Osteocyte (in vitro differentiated cells): ENCODE measurements around the gene GNA12. TPM values are rescaled to one million over a fixed set of nuclear protein-coding genes. Genes with fewer than 3 reads are reported as not detected.
A peak's percentile ranks its signal among the peaks of the same experiment; 100 is the strongest.
"Not testable (repeated sequence)": the region's sequence is repeated elsewhere in the genome, so short reads cannot be mapped to it uniquely, and the experiment has no call there.

Experiments used
- DNase-seq: peaks from one replicate; pipeline ENCODE4 v3.0.0; 2021; ENCODE audit warnings: mixed read lengths; ENCODE audit not compliant: unreplicated experiment; ENCODE audit errors: extremely low spot score
- H3K27ac Mint-ChIP-seq: one replicate; pipeline ENCODE4 v1.8.0; 2021; ENCODE audit warnings: mild to moderate bottlenecking, mixed read lengths; ENCODE audit not compliant: unreplicated experiment
- H3K27me3 Mint-ChIP-seq: one replicate; pipeline ENCODE4 v1.8.0; 2021; ENCODE audit warnings: mixed read lengths; ENCODE audit not compliant: unreplicated experiment
- H3K36me3 Mint-ChIP-seq: one replicate; pipeline ENCODE4 v1.8.0; 2021; ENCODE audit warnings: mixed read lengths; ENCODE audit not compliant: unreplicated experiment
- H3K4me1 Mint-ChIP-seq: one replicate; pipeline ENCODE4 v1.8.0; 2021; ENCODE audit warnings: mixed read lengths; ENCODE audit not compliant: unreplicated experiment
- H3K4me3 Mint-ChIP-seq: one replicate; pipeline ENCODE4 v1.8.0; 2021; ENCODE audit warnings: mild to moderate bottlenecking, moderate library complexity, mixed read lengths; ENCODE audit not compliant: unreplicated experiment
- H3K9me3 Mint-ChIP-seq: one replicate; pipeline ENCODE4 v1.8.0; 2021; ENCODE audit warnings: mixed read lengths; ENCODE audit not compliant: unreplicated experiment
- total RNA-seq: library from RNA; stranded (reverse); gene quantifications from 2 replicates; pipeline ENCODE4 v1.2.1, GENCODE V29; 2021
- TF ChIP-seq, protein P1 (sequence below): fragments of 200-600 bp; sonication (generic); IDR thresholded peaks from 2 replicates; pipeline ENCODE4 v1.5.0; 2021; ENCODE audit warnings: antibody characterized with exemption, mild to moderate bottlenecking, moderate library complexity

Gene GNA12
- total RNA-seq, 1 donor from 2014 or later, result 69.5 TPM

DNA sequence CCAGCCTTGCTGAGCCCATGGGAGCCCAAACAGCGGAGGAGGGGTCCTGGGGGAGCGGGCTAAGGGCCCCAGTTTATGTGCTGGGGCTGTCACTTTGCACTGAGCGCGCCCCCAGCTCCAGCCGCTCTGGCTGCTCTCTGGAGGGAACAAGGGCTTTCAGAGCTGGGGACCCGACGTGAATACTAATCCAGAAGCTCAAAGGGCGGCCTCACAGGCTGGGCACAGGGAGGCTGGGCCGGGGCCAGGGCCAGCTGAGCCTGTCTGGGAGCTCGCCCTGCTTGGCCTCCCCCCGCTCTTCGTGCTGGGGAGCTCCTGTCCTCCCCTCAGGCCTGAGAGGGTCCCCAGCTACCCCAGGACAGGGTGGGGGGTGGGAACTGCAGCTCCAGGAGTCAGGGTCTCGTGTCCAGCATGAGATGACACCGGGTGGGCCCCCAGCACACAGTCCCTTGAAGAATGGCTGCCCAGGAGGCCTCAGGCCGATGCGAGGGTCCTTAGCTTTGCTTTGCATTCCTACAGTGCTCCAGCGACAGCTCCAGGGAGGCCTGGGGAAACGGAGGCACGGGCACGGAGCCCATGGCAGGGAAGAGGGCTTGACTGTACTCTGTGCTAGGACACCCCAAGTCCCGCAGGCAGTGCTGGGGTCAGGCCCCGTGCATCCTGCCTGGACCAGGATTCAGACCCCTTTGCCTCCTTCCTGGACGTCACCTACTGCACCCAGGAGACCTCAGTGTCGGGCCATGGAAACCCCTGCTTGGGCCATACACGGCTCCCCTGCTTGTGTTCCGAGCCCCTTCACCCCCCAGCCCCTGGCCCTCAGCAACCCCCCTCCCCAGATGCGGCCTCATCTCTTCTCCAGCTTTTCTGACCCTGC, 161.9 kb downstream of the GNA12 start:
- Mint-ChIP-seq H3K36me3 (no peaks in the 10 kb centered on the region), H3K4me1 (peaks cover 2% of the 10 kb centered on the region), H3K9me3 (no peaks in the 10 kb centered on the region), H3K4me3 (no peak overlapping the region), H3K27ac (no peak overlapping the region), H3K27me3 (no peaks in the 10 kb centered on the region)
- DNase-seq, result no peak
- TF ChIP-seq, protein P1, sequence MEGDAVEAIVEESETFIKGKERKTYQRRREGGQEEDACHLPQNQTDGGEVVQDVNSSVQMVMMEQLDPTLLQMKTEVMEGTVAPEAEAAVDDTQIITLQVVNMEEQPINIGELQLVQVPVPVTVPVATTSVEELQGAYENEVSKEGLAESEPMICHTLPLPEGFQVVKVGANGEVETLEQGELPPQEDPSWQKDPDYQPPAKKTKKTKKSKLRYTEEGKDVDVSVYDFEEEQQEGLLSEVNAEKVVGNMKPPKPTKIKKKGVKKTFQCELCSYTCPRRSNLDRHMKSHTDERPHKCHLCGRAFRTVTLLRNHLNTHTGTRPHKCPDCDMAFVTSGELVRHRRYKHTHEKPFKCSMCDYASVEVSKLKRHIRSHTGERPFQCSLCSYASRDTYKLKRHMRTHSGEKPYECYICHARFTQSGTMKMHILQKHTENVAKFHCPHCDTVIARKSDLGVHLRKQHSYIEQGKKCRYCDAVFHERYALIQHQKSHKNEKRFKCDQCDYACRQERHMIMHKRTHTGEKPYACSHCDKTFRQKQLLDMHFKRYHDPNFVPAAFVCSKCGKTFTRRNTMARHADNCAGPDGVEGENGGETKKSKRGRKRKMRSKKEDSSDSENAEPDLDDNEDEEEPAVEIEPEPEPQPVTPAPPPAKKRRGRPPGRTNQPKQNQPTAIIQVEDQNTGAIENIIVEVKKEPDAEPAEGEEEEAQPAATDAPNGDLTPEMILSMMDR, result no peak

DNA sequence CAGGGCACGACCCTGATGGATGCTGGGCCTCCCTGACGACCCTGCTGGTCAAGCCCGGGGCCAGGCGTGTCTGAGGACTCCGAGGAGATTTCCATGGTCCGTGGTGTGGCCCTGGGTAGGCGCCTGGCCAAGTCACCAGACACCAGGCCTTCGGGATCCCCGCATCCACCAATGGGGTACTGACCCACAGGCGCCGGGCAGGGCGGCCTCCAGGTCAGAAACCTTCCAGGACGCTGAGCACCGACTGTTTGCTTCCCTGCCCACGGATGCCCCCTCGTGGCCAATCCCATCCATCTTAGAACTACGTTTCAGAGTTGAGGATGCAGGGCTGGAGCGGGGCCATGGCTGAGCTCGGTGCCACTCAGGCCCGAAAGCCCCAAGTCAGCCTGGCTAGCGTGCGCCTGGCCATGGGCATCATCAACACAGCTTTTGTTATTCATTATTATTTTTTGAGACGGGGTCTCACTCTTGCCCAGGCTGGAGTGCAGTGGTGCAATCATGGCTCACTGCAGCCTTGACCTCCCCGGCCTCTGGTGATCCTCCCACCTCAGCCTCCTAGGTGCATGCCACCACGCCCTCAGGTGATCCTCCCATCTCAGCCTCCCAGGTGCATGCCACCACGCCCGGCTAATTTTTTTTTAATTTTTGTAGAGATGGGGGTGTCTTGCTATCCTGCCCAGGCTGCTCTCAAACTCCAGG, 163.2 kb downstream of the GNA12 start:
- Mint-ChIP-seq H3K36me3 (no peaks in the 10 kb centered on the region), H3K4me3 (no peak overlapping the region), H3K4me1 (no peaks in the 10 kb centered on the region), H3K27me3 (no peaks in the 10 kb centered on the region), H3K27ac (no peak overlapping the region), H3K9me3 (no peaks in the 10 kb centered on the region)
- DNase-seq, result peak; percentile 90
- TF ChIP-seq, protein P1, result peak; percentile 77

DNA sequence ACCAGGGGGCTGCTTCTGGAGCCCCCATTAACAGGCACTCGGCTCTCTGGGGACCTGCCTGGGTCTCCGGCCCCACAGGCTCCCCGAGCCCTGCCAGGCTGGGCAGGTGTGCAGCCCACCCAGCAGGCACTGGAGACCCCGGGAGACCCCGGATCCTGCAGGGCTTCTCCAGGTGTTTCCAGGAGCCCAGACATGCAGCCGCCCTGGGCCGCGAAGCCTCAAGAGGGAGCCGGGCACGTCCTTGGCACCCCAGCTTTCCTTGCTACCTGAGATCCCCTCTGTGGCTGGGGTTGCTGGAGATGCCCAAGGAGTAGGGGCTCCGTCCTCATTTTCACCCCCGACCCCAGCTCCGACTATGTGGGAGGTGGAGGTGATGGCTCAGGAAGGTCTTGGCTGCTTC, 163.9 kb downstream of the GNA12 start:
- no peaks in the 10 kb centered on the region for H3K9me3 Mint-ChIP-seq
- no peak for DNase-seq
- H3K27ac Mint-ChIP-seq, result no peak overlapping the region
- no peaks in the 10 kb centered on the region for H3K4me1 Mint-ChIP-seq
- H3K4me3 Mint-ChIP-seq, result no peak overlapping the region
- TF ChIP-seq, protein P1, result no peak
- H3K36me3 Mint-ChIP-seq, result no peaks in the 10 kb centered on the region
- H3K27me3 Mint-ChIP-seq, result no peaks in the 10 kb centered on the region

DNA sequence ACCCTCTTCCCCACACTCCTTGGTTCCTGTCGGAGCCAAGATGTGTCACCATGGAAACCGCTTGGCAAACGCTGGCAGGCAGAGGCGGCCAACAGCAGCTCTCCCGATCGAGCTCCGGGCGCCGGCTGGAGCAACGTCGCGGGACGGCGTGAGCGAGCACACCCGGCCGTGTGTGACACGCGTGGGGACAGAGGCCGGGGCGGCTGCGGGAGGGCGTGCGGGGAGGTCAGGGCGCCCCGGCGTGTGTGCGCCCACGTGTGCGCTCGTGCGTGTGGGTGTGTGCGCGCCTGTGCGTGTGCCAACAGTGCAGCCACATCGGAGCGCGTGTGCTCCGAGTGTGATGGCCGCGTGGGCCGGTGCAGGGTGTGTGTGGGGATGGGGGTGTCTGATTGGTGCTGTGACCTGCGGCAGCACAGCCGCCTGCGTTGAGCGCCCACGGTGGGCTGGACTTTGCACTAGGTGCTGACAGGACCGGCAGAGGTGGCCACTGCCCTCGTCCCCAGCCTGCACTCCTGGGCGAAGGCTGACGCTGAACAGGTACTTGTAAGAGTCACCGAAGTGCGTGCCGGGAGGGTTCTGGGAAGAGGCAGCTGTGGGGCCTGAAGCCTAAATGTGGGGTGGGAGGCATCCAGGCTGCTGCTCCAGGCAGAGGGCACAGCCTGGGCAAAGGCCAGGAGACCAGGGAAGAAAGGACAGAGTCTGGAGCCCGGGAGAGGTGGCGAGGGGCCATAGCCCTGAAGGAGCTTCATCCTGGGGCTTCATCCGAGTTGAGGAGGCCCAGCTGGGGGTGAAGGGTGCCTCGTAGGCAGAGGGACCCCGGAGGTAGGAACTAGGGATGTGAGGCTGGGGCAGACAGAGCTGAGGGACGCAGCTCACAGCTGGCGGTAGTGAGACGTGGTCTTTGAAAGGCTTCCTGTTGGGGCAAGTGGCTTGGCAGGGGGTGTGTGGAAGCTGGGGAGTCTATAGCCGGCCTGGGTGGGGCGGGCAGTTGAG, 164.7 kb downstream of the GNA12 start:
- not testable (repeated sequence) for H3K36me3 Mint-ChIP-seq, H3K4me1 Mint-ChIP-seq, DNase-seq, H3K27ac Mint-ChIP-seq, H3K4me3 Mint-ChIP-seq, H3K27me3 Mint-ChIP-seq, H3K9me3 Mint-ChIP-seq

DNA sequence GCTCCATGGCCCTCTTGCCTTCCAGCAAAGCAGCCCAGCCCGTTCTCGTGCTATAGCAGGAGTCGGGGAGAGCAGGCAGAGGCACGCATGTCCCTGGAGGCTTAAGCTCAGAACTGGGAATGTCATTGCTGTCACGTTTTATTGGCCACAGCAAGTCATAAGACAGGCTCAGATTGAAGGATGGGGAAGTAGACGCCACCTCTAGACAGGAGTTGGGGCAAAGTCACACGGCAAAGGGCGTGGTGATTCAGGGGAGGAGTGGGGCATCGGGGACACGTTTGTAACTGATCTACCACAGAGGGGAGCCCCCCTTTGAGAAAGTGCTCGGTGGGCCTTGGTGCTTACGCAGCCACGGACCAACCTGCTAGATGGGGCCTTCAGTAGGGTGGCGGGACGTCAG, 165.7 kb downstream of the GNA12 start:
- not testable (repeated sequence) for H3K9me3 Mint-ChIP-seq, H3K4me1 Mint-ChIP-seq, H3K36me3 Mint-ChIP-seq, H3K27ac Mint-ChIP-seq, H3K4me3 Mint-ChIP-seq, DNase-seq, H3K27me3 Mint-ChIP-seq

Other genes starting within 250 kb of the GNA12 start
- 371 and 376 TPM in 2 replicates for gene TTYH3, start 212.3 kb downstream of the GNA12 start, total RNA-seq
- gene AMZ1, start 156.1 kb downstream of the GNA12 start, total RNA-seq, result 5.8 and 6.6 TPM in 2 replicates
- 0.24 TPM in 1 of 2 replicates, not detected in the other for gene CARD11, start 199.6 kb upstream of the GNA12 start, total RNA-seq